ENCODE data around the gene CMC4.

CMC4 gene

DNA sequence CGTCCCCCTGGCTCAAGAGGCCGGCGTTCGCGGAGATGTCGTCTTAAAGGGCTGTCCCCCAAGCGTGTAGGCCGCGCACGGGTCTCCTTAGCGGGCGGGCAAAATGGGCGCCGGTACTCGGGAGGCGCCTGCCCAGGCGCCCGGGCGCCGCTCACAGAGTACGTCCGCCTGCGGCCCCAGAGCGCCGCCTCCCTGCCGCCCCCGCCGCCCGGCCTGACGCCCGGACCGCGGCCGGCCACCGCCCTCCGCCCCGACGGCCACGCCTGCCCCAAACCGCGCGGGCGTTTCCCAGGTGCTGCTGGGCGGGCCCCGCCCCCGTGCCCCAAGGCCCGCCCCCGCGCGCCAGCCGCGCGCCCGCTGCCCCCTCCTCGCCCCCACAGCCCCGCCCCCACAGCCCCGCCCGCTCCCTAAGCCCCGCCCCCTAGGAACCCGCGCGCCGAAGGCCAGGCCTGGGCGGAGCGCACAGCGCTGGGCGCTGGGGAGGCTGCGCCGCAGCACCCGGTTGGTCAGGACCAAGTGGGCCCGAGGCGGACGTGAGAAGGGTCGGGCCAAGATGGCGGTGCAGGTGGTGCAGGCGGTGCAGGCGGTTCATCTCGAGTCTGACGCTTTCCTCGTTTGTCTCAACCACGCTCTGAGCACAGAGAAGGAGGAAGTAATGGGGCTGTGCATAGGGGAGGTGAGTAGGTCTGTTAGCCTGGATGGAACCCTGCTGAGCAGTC lies at the start of gene CMC4, which contains the start of the genes BRCC3 and MTCP1:
Gene CMC4 (minus strand): TSS at position 162 of the 719 bp plus-strand sequence. CDS start 7,113 bp downstream, outside the sequence.
Gene BRCC3 (plus strand): TSS at position 534 of the 719 bp plus-strand sequence. CDS start 20 bp downstream, at position 554.
Gene MTCP1 (minus strand): TSS at position 162 of the 719 bp plus-strand sequence. CDS start 5,126 bp downstream, outside the sequence.
- DNase-seq (ENCODE audit: low spot score): peak; percentile 94

DNA sequence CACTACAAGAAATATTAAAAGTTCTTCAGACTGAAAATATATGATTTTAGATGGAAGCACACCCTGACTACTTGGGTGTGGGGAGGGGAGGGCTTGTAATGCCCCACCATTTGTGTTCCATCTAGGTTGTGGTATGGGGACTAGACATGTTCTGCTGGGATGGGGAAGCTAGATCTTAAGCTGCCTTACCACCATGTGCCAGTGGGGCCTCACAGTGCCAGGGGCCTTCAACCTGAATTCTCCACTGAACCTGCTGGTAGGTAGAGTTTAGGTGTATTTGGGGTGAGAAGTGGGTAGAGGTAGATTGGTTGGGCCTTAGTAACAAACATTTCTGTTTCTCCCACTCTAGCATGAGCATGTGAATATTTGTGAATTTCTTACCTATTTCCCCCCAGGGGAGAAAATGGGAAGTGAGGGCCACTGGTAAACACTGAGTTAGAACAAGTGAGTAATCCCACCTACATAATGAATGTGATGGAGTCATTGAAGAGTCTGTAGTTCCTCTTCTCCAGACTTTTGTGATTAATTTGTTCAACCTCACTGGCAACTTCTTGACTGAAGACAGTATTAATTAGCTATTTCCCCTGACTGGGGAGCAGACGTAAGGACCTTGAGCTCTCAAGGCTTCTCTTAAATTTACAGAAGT lies 44.4 kb upstream of the CMC4 start:
- no peak for DNase-seq (ENCODE audit: low spot score)

DNA sequence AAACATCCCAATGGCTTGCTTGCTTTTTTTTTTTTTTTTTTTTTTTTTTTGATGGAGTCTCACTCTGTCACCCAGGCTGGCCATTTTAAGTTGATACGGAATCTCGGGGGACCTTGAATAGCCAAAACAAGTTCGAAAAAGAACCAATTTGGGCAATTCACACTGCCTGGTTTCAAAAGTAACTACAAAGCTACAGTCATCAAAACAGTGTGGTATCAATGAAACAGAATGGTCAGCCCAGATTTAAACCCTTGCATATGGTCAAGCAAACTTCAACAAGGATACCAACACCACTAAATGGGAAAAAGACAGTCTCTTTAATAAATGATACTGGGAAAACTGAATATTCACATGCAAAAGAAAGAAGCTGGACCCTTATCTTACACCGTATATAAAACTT lies 42.2 kb upstream of the CMC4 start:
- DNase-seq (ENCODE audit: low spot score): no peak

GRCh38 chrX:155112171-155112570 lies 41.2 kb upstream of the CMC4 start:
- no peak for DNase-seq (ENCODE audit: low spot score)

- no peak for DNase-seq (ENCODE audit: low spot score)
Observed at GRCh38 chrX:155108427-155108826, 37.5 kb upstream of the CMC4 start.

- no peak for DNase-seq (ENCODE audit: low spot score)
Observed at GRCh38 chrX:155105919-155106318, 35.0 kb upstream of the CMC4 start.

- peak; percentile 10 for DNase-seq (ENCODE audit: low spot score)
Observed at GRCh38 chrX:155094468-155095061, 23.6 kb upstream of the CMC4 start.

- DNase-seq (ENCODE audit: low spot score): no peak
Observed at GRCh38 chrX:155086961-155087735, 16.2 kb upstream of the CMC4 start.

DNA sequence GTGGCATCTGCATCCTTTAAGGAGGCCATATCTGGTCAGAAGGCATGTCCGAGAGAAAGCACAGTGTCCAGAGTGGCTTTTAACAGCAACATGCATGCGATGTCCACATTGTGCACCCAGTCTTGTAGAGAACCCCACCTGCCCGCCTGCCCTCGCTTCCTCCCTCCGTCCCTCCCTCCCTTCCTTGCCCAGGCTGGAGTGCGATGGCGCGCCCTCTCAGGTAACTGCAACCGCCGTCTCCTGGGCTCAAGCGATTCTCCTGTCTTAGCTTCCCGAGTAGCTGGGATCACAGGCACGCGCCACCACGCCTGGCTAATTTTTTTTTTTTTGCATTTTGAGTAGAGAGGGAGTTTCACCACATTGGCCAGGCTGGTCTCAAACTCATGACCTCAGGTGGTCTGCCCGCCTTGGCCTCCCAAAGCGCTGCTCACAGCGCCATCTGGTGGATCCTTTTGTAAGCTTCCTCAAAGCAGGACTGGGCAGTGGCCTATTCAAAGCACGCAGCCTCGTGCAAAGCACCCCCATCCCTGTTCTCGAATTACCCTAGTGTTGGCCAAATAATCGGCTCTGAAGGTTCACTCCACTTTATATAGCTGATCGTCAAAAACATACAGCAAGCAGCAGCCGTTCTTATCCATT lies 15.4 kb upstream of the CMC4 start:
- peak; percentile 34 for DNase-seq (ENCODE audit: low spot score)

DNA sequence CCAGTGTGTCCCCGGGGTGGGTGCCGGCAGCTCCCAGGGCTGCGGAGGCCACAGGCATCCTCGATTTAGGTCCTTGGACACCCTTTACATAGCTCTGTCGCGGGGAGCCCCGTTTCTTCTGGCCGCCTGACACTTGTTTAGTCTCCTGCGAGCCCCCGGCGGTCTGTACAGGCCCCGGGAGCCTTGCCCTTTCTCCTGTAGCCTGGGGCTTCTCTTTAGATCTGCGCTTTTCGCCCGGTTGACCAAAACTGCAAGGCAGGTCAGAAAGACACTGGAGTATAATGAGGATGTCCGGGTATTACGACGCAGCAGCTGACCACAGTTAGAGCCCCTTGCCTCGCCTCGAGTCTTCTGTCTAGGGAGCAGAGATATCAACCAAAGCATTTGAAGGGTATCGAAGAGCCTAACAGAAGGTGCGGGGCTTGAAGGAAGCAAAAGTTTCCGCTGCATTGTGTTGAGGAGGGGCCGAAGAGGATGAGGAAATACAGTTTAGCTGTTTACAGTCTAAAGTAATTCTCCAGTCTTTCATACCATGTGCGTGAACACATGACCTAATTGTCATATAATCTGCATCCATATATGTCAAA lies 851 bp upstream of the CMC4 start:
- no peak for DNase-seq (ENCODE audit: low spot score)

- no peak for DNase-seq (ENCODE audit: low spot score)
Observed at GRCh38 chrX:155070663-155070974, 317 bp downstream of the CMC4 start.

- DNase-seq (ENCODE audit: low spot score): no peak
Observed at GRCh38 chrX:155070038-155070437, 898 bp downstream of the CMC4 start.

DNA sequence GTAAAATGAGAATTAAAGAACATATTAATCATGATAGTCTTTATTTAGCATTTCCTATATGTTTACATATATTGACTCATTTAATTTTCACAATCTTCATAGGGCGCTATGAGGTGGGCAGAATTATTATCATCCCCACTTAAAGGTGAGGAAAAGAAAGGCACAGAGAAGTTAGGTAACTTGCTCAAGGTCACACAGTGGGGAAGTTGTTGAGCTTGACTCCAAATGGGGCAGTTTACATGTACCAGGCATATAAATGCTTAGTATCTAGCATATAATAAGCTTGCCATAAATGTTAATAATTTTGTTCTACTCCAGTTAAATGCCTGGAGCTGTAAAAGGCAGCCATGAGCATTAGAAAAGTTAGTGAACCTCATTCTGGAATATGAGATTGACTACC lies 1.5 kb downstream of the CMC4 start:
- no peak for DNase-seq (ENCODE audit: low spot score)

DNA sequence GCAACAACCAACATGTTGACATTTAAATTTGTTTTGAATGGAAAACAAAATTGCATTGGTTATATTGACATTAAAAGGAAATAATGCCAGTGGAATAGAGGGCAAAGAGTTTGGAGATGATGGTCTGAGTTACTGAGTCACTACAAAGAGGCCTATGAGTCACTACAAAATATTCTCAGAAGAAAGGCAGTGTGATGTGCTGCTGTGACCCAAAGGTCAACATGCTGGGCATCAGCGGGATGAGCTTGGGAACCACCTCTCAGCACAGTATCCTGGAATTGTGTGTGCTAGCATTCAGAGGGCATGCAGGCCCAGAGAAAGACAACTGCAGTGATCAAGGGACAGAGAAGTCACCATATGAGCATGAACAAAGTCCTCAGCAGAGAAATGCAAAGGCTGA lies 2.8 kb downstream of the CMC4 start:
- DNase-seq (ENCODE audit: low spot score): peak; percentile 38

GRCh38 chrX:155065035-155065734 lies 5.8 kb downstream of the CMC4 start:
- DNase-seq (ENCODE audit: low spot score): peak; percentile 26

DNA sequence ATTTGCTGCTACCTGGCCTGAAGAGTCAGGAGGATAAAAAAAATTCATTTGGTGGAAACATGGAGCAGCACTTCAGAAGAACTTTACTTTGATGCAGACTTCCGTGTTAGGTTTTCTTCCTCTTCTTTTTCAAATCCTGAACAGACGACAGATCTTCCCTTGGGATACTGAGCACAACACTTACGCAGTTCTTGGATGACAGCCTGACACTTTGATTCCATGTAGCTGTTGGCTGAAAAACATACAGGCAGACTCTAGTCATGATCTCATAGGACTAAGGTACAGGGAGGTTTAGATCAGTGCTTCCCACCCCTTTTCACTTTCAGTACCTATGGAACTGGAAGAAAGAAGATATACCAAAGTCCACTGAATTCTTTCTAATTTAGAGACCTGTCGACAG lies 9.2 kb downstream of the CMC4 start:
- DNase-seq (ENCODE audit: low spot score): no peak

DNA sequence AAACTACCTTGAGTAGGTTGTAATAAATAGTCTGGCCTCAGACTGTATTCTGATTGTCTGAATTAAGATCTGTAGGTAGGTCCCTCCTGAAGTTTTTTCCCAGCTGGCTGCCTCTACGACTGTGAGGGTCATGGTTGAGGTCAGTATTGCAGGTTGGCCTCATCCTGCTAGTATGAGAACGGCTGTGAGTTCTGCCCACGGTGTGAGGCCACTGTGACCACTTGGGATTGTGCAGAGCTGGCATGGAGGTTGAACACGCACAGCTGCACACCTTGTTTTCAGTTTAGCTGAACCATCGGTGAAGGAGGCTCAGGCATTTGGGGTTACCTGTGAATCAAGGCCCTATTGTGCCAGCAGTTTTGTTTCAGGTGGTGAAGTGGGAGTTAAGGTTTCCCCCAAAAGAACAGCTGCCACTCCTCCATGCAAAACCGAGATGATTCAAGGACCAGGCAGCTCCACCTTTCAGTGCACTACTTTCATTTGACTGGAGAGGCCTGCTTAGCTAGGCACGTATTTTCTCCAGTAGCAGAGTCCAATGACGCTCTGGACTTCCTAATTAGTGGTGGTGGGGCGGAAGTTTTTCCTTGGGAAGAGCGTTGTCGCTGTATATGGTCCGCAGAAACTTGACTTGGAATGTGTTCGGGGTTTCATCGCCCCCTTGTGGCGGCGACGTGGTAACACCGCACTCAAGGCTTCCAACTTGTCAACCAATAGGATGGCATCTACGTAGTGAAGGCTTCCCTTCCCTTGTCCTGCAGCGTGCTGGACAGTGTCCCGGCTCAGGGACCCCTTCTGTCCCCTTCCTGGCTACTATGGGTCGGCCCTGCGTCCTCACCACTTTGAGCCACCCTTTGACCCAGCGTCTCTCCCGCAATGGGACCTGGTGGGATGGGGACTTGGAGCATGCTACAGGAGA lies 13.8 kb downstream of the CMC4 start:
- DNase-seq (ENCODE audit: low spot score): peak; percentile 66

DNA sequence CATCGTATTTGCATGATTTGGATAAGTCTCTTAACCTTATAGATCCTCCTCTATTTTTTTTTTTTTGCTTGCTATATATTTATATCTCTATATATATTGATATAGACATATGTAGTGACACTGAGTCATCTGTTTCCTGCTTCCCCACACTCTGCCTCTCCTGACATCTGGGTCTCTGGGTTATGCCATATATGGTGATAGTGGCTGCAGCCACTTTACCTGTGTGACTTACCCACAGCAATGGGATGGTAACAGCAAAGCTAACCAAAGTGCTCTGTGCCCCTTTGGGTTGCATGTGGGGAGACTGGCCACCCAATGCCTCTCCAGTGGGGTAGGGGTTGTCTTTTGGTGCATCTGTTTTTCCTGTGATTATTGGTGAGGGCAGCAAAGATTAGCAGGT lies 14.5 kb downstream of the CMC4 start:
- DNase-seq (ENCODE audit: low spot score): no peak

DNA sequence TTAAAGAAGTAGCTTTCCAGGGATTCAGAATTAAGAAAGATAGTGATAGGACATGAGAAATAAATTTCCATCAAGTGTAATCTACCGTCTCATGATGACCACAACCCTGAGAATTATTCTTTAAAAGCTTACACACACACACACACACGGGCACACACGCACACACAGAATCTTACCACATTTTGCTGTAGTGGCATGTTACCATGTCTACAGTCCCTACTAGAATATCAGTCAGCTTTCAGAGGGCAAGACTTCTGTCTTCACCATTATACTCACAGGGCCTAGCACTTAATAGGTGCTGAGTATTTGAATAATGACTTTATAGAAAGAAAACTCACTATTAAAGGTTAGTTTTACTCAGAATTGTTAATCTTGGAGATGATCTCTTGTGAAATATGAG lies 15.4 kb downstream of the CMC4 start:
- no peak for DNase-seq (ENCODE audit: low spot score)

DNA sequence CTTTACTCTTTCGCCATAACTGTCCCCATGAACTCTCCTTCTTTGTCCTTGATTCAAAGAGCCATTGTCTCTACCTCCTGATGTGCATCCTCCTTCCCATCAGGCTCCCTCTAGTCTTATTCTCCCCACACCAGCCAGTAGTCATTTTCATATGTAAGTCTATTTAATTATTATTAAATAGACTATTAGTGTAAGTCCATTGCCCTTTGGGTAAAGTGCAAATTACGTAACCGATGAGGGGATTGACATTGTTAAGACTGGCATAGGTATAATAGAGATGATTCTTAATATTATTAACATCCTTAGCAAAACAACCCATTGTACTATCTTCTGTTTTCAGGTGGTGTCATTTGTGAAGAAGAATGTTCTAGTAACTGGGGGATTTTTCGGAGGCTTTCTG lies 16.7 kb downstream of the CMC4 start:
- DNase-seq (ENCODE audit: low spot score): no peak
